ENCODE measurements around the gene EVC.

EVC gene

DNA sequence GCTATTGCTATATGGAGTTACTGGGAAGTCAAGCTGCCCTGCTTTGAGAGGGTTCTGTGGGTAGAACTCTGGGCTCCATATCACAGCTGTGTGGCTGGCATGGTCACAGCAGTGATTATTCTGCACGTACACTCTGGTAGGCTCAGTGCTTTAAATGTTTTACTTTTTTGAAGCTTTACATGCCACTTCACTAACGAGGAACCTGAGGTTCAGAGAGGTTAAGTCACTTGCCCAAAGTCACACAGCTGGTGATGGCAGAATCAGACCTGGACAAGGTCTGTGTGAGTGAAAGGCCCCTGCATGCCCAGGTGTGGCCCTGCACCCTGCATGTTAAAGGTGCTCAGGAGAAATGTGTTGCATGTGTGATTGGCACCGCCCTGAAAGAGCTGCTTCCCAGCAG is 24.5 kb downstream of the EVC start:
- no peak for DNase-seq

DNA sequence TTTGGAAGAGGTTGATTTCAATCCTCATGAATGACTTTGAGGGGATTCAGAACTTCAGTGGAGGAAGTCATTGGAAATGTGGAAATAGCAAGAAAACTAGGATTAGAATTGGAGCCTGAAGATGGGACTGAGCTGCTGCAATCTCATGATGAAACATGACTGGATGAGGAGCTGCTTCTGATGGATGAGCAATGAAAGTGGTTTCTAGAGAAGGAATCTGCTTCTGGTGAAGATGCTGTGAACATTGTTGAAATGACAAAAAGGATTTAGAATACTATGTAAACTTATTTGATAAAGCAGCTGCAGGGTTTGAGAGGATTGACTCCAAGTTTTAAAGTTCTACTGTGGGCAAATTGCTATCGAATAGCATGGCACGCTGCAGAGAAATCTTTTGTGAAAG is 27.1 kb downstream of the EVC start:
- no peak for DNase-seq

DNA sequence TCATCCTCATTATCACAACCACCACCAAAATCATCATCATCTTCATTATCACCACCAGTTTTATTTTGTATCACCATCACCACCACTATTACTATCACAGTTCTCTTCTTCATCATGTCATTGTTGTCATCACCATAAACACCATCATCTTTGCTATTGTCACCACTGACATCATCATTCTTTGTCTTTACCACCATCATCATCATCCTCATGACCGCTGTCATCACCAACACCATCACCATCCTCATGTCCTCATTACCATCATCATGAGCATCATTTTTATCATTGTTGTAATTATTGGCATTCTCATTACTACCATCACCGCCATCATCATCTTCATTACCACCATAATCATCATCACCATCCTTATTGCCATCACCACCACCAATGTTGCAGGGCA is 31.4 kb downstream of the EVC start:
- no peak for DNase-seq

DNA sequence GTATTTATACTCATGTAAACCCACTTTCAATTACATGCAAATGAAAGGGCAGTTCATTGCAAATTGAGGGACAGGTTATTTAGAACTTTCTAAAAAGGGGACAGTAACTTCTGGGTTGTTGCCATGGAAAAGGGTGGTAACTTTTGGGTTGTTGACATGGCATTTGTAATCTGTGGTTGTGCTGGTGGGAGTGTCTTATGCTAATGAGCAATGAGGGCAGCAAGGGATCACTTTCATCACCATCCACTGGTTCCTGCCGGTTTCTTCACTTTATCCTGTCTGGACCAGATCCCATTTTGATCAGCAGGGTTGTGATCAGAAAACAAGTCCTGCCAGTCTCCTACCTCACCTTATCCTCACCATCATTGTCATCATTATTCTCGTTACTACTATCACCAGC is 32.0 kb downstream of the EVC start:
- DNase-seq: no peak

DNA sequence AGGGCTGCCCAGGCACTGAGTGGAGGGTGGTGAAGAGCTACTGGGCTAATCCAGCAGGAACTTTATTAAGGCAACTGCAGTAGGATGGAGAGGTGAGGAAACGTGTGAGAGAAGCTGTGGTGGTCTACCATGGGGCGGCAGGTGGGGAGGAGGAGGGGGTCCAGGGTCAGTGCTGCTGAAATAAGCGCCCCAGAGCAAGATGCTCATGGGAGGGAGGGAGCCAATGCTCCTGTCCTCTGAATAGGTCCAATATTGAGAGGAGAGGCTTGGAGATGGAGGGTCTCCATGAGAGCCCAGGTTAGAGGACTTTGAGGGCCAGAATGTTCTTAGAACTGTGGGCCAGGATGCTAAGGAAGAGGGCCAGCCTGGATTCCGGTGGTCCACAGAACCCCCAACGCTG is 35.2 kb downstream of the EVC start:
- no peak for DNase-seq

DNA sequence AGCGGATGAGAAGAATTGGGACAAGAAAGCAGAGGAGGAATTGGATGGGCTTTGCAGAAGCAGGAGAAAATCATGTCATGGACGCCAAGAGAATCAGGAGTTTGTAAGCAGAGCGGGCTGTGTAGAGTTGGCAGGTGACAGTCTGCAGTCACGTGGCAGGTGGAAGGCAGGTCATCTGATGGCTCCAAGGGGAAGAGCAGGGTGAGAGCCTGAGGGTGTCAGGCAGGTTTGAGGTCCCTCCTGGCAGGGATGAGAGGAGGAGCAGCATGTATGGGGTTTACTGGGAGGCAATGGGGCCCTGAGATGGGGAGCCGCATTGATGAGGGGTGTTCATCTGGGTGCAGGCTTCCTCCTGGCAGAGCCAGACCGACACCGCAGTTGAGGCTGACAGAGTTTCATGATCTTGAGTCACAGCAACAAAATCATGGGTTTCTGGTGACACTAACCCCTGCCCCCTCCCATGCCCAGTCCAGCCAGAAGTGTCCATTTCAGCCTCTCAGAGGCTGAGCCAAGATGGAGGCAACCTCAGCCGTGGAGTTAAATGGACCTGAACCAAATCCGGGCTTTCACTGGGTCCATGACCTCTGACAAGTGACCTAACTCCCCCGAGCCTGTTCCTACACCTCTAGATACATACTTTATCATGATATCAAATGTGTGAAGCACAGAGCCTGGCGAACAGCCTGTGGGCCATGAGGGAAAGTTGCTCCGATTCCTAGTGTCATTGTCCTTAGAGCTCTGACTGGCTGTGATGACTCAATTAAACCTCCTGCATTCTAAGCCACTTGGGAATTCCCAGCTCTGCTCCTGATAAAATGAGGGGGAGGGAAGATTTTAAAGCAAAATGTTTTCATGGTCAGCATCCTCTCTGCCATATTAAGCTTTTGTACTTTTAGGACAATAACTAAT is 36.1 kb downstream of the EVC start:
- no peak for DNase-seq

DNA sequence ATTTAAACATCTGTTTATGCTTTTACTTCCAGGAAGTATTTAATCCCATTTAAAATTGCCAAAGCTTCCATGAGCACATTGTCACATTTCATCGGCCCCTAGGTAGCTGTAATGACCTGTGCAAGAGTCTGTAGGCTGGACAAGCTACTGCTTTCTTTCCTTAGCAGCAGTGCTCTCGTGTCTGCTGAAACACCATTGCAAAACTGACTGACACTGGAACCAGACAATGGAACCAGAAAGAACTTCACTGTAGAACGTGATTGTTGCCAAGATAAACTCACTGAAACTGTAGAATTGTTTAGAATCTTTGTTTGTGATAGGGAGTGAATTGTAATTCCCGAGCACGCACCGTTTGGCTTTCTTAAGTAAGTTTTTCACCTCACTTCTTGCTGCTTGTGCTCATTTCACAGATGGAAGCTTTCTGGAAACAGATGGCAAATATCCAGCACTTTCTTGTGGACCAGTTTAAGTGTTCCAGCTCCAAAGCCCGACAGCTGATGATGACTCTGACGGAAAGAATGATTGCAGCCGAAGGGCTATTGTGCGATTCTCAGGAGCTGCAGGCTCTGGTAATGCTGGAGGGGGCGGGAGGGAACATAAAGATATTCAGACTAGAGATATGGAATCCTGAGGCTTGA is 36.9 kb downstream of the EVC start:
- DNase-seq: no peak

DNA sequence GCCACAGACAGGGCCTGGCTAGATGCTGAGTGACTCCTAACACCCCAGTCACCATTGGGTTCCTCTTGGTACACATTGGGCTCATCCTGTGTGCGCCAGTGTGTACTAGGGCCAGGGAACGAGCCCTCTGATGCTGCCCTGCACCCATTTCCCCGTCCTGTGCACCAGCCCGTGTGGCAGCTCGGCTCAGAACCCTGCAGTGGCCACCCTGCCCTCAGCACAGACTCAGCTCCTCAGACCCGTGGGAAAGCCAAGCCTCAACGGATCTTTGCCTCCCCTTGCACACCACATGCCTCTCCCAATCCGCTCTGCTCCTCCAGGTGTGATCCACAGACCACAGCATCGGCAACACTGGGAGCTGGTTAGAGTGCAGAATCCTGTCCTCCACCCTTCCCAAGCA is 38.6 kb downstream of the EVC start:
- no peak for DNase-seq

DNA sequence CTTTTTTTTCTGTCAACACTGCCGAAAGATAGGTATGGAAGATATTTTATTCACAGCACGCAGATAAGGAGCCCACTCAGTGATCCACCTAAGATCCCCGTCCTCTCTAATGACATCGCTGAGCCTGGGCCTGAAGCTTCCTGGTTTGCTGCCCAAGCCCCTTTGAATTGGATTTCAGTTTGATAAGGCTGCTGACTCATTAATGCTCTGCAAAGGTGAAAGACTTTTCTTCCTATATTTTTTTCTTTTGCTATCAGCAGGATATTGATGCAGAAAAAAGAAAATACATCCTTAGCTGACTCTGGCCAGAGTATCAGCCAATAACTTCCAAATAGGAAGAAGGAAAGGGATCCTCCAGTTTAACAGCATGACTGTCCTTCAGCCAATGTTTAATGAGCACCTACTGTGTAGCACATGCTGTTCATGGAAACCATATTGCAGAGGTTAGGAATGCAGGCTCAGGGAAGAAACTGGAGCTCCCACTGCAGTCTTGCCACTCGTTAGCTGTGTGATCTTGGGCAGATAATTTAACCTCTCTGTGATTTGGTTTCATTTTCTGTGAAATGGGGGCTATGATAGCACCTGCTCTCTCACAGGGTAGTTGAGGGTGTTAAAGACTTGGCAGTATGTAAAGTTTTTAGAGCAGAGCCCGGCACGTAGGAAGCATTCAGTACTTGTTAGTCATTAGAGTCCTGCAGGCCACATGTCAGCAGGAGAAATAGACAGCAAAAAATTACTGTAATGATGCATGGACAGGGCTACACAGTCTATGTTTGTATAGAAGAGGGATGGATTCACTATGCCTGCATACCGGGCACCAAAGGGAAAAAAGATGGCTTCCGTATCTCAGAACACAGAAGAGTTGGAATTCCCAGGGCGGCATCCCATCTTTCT is 39.3 kb downstream of the EVC start:
- no peak for DNase-seq

DNA sequence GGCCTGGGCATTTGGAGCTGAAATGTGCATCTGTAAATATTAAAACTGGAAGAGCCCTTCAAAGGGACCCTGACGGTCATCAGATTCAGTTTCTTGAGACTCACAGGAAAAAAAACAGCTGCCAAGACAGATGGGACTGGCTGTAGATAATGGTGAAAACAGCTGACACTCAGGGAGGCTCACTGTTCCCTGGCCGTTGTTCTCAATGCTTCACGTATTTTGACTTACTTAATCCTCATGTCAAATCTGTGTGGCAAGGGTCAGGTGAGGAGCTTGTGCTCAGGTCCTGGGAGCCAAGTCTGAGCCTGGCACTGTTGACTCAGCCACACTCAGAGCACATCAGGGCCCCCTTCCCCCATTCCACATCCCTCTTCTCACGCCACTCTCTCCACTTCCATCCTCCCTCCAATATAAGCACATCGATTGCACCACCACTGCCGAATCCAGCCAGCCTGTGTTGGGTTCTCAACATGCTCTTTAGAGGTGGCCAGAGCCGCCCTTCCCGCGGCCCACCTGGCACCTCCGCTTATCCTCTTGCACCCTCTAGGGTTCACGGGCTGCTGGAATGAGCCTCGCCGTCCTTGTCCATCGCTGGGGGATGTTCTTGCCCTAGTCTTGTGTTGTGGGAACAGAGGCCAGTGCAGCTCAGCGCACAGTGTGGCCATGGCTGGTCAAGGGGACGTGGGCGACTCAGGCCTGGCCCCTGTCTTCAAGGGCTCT is 40.1 kb downstream of the EVC start:
- no peak for DNase-seq

DNA sequence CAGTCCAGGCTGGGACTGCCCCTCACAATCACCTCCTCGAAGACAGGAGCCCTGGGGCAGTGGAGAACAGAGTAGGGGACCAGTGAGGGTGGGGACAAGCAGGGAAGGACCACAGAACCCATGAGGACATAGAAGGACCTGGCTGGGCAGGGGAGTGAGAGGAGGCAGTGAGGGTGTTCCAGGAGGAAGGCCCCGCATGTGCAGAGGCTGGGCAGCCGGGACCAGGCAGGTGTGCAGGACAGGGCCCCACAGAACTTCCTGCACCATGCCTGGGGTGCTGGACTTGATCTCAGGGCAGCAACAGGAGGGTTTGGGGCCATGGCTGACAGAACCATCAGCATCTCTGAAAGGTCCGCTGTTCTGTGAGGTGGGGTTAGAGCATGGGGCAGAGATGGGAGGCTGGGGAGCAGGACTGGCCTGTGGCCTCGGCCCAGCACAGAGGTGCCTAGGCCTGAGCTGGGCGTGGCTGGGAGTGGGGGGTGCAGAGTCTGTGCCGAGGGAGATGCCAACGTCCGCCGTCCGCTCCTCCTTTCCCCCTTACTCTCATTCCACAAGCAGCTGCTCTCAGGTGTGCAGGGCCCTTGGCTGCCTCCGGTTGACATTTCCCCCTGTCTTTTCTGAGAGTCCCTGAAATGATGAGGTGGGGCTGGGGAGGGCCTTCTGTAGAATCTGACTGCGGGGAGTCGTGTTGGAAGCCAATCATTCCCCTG is 40.8 kb downstream of the EVC start:
- DNase-seq: no peak

DNA sequence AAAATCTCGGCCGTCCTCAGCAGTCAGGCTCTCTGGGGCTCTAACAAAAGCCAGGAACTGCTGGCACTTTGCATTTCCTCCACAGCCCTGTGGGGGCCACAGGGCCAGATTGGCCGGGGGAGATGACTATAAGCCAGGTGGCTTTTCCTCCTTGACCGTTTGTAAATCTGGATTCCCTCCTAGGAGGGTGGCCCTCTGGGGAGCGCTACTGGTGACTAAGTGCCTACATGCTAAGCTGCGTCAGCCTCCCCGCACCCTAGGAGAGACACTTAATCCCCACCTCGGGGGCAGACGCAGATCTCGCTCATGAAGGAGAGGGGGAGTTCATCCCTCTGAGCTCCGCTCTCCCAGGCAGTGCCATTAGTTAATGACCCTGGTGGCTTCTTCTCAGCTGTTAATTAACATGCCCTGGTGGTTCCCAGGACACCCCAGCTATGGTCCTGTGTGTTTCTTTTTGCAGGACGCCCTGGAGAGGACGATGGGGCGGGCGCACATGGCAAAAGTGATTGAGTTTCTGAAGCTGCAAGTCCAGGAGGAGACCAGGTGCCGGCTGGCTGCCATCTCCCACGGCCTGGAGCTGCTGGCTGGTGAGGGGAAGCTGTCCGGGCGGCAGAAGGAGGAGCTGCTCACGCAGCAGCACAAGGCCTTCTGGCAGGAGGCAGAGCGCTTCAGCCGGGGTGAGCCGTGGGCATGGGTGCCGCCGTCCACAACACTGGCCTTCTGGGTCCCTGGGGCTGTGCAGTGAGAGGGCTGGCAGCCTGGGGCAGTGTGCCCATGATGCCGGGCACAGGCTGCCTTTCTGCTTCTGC is 41.6 kb downstream of the EVC start:
- DNase-seq: no peak

DNA sequence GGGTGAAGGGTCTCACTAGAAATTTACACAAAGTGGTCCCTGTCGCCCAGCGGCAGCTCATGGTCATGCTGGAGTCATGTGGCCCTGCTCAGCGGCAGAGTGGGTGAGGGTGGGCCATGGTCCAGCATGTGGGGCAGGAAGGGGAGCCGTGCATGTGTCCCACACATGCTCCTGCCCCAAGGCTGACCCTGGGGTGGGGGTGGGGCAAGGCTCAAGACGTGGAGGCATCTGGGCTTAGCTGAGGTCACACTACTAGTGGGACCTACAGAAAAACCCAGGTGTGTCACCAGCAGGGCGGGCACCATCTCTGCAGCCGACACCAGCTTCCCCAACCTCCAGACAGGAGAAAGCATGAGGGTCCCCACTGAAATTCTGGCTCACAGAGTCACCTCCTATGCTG is 42.4 kb downstream of the EVC start:
- no peak for DNase-seq

DNA sequence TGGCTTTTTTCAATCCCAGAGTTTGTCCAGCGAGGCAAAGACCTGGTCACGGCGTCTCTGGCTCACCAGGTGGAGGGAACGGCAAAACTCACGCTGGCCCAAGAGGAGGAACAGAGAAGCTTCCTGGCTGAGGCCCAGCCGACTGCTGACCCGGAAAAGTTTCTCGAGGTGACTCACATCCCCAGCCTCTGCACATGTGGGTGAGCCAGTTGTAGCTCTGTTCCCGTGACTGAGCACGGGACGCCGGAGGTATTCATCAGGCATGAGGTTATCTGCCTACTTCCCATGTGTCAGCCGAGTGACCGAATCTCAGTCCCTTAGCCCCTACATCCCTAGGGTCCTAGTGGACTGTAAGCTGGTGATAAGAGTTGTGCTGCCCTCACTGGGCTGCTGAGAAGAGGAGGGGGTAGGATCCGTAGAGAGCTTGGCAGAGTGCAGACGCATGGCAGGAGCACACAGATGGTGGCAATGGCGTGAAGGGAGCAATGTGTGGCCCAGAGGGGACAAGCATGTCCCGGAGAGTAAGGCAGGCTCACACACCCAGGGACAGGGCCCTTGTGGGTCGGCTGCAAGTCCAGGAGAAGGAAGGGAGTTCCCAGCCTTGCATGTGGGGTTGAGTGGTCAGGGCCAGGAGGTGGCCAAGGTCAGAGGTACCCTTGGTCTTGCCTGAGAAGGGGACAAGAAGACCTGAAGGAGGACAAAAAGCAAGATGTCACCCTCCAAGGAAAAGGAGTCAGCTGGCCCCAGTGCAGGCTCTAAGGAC is 42.9 kb downstream of the EVC start:
- no peak for DNase-seq

DNA sequence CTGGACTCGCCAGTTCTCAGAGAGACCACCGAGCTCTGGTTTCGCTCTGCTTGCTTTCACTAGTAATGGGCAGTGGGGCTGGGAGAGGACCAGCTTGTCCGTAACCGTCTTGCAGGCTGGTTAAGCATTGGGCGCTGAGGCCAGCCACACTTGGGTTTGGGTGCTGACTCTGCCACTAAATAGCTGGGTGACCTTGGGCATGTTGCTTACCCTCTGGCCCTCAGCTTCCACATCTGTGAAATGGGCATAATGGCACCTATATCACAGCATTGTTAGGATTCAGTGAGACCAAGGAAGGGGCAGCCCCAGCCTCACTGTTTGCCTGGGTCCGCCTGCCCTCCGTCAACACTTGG is 43.5 kb downstream of the EVC start:
- DNase-seq: no peak

DNA sequence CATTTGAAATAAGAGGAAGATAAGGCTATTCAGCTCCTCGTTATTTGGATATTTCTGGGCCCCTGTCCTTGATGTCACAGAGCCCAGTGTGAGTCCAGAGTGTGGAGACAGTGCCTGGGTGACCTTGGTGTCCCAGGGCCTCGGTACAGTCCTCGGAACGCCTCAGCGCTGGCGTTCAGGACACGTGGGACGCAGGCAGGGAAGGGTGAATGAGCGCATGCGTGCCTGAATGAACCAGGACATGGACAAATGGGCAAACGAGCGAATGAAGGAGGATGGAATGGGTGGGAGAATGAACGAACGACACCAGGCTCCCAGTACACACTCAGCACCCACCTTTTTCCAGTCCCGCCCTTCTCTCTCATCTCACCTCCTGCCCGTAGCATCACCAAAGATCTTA is 44.2 kb downstream of the EVC start:
- no peak for DNase-seq

DNA sequence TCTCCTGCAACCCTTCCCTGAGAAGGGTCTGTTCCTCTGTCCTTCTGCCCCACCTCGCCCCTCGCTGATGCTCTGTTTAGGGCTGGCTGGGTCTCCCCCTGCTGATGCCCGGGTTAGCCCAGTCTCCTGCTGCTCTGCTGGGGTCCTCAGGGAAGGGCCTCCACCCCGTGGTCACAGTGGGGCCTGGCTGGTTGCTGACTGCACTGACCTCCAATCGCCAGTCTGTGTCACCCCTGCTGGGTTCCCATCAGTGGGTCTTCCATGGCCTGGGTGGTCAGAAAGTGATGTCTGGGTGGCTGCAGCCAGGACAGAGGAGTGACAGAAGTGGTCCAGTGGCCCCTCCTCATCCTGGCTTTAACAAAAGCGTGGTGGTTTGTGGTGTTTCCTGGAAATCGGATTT is 44.7 kb downstream of the EVC start:
- DNase-seq: no peak

DNA sequence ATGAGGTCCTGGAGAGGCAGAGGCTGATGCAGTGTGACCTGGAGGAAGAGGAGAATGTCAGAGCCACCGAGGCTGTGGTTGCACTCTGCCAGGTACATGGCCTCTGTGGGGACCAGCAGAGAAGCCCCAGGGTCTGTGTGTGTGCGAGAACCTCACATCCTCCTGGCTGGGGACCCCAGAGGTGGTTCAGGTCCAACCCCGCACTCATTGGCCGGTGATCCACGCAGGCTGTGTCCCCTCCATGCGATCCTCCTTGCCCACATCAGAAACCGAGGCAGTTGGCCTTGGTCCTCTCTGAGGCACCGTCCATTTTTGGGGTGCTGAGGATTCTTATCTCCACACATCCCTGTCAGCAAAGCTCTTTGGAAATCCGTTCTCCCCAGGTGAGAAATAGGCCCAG is 45.3 kb downstream of the EVC start:
- DNase-seq: no peak

DNA sequence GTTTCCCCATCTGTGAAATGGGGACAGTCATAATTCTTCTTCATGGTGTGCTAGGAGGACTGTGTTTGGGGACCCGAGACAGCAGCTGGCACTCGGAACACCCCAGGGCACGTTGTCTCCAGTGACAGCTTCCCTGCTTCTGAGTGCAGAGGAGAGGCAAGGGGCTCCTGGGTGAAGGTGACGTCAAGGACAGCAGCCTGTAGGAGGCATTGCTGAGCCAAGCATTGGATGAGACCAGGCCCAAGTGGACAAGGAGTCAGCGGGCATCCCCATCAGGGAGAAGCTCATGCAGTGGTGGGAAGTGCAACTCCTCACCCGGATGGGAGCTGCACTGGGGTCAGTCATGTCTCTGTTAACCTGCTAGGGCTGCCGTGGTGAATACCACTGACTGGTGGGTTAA is 46.1 kb downstream of the EVC start:
- DNase-seq: no peak

DNA sequence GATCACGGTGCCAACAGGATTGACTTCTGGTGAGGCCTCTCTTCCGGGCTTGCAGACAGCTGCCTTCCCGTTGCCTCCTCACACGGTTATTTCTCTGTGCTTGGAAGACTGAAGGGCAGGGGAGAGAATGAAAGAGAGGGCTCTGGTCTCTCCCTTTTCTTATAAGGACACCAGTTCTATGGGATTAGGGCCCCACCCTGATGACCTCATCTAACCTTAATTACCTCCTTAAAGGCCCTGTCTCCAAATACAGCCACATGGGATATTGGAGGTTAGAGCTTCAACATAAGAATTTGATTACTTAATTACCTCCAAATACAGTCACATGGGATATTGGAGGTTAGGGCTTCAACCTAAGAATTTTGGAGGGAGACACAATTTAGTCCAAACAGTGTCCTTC is 46.5 kb downstream of the EVC start:
- no peak for DNase-seq

DNA sequence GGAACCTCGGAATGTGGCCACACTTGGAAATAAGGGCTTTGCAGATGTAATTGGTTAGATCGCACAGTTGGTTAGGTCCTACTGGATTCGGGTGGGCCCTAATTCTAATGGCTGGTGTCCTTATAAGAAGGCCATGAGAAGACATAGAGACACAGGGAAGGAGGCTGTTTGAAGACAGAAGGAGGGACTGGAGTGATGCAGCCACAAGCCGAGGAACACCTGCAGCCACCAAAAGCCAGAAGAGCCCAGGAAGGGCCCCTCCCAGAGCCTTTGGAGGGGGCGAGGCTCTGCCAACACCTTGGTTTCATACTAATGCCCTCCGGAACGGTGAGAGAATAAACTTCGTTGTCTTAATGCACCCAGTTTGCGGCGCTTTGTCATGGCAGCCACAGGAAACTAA is 47.0 kb downstream of the EVC start:
- DNase-seq: no peak

Data from OCI-M1 (cell line).